Muscle layer of colon (tissue), 2 donors: ENCODE measurements around the gene SLC30A3.

Source experiments
- H3K27ac ChIP-seq: one replicate; pipeline ENCODE4 v1.7.0; 2013; ENCODE audit warnings: low read depth, mild to moderate bottlenecking, low read length, moderate library complexity
- H3K27me3 ChIP-seq, 2 donors: one replicate each; pipeline ENCODE4 v1.7.0; 2013; ENCODE audit warnings: low read length in 2 of 2, mild to moderate bottlenecking in 2 of 2; ENCODE audit not compliant: insufficient read depth in 2 of 2, control insufficient read depth in 1 of 2
- H3K36me3 ChIP-seq: one replicate; pipeline ENCODE4 v1.7.0; 2013; ENCODE audit warnings: mild to moderate bottlenecking, low read length; ENCODE audit not compliant: insufficient read depth
- H3K4me1 ChIP-seq: one replicate; pipeline ENCODE4 v1.7.0; 2013; ENCODE audit warnings: mild to moderate bottlenecking, low read length; ENCODE audit not compliant: insufficient read depth
- H3K4me3 ChIP-seq, 2 donors: one replicate each; pipeline ENCODE4 v1.7.0; 2013; ENCODE audit warnings: low read length in 2 of 2, low read depth in 1 of 2, mild to moderate bottlenecking in 1 of 2, moderate library complexity in 1 of 2
- H3K9ac ChIP-seq: one replicate; pipeline ENCODE4 v1.7.0; 2013; ENCODE audit warnings: low read length
- H3K9me3 ChIP-seq: one replicate; pipeline ENCODE4 v1.7.0; 2013; ENCODE audit warnings: mild to moderate bottlenecking, low read length
- donor health status: abdominal sarcoma.
- donor health status: Adenocarcinoma of cecum.

Gene SLC30A3

DNA sequence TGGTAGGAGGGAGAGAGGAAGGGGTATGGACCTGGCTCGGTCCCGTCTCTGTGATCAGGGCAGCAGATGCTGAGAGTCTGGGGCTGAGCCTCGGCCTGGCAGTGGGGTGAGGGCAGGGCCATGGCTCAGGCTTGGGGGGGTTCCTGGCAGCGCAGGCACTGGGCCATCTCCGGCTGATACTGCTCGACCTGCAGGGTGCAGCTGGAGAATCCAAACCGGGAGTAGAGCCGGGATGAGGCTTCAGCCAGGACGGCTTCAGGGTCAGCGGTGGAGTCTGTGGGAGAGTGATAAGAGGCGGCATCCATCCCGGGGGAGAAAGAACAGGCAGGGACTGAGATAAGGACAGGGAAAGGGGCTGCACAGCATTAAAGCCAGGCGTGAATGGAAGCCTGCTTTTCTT, 7.7 kb downstream of the SLC30A3 start:
- Histone ChIP-seq H3K4me1 (no peaks in the 10 kb centered on the region), H3K9ac (no peak overlapping the region), H3K9me3 (no peaks in the 10 kb centered on the region), H3K27me3 (peaks cover 1 to 28% of the 10 kb centered on the region in 2 donors), H3K27ac (no peak overlapping the region), H3K4me3 (no peak overlapping the region), H3K36me3 (no peaks in the 10 kb centered on the region)

DNA sequence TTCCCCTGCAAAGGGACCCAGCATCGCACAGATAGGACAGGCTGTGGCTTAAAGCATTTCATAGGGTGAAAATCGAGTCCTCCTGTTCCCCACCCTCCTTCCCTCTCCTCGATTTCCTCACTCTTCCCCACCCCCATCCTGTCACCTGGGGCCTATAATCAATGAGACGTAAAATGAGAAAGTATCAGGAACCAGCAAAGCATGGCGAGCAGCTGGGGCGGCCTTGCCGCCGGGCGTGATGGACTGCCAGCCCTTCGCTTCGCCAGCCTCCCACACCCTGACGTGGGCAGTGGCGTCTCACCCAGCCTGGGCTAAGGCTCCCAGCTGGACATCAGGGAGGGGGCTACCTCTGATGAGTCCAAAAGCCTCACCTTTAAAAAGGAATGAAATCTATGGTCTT, 11.1 kb downstream of the SLC30A3 start:
- Histone ChIP-seq H3K4me3 (no peak overlapping the region), H3K9me3 (no peaks in the 10 kb centered on the region)

DNA sequence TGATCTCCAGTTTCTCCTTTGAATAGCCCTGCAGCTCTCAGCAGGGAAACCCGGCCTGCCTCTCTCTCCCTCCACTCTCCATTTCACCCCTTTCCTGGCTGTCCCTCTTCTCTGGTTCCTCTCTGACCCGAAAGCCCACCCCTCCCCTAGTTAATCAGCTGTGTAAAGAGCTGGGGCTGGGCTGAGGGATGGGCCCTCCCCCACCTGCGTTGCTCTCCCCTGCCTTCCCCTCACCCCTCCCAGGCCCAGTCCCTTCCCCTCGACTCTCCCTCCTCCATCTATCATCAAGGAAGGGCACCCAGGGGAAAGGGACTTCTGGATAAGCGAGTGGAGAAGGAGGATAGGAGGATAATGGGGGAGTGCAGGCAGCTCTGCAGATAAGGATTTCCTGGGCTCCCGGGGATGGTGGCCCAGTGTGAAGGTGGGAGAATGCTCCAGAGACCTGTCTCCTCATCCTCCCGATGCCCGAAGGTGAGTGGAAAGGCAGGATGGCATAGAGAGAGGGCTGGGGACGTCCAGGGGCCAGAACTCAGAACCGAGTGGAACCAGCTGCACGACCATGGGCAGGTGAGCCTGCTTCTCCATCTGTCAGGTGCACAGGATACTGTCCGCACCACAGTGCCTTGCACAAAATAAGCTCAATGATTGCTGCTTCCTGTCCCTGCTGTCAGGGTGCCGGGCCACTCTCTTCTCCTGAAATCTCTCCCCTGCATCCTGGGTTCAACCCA, 12.0 kb downstream of the SLC30A3 start:
- peaks cover 0 to 10% of the 10 kb centered on the region in 2 donors for H3K27me3 ChIP-seq

More for the DNA sequence above, 11.1 kb downstream of the SLC30A3 start:
- Histone ChIP-seq H3K27ac (no peak overlapping the region), H3K27me3 (peaks cover 0 to 10% of the 10 kb centered on the region in 2 donors), H3K36me3 (no peaks in the 10 kb centered on the region), H3K4me1 (no peaks in the 10 kb centered on the region), H3K9ac (no peak overlapping the region)

DNA sequence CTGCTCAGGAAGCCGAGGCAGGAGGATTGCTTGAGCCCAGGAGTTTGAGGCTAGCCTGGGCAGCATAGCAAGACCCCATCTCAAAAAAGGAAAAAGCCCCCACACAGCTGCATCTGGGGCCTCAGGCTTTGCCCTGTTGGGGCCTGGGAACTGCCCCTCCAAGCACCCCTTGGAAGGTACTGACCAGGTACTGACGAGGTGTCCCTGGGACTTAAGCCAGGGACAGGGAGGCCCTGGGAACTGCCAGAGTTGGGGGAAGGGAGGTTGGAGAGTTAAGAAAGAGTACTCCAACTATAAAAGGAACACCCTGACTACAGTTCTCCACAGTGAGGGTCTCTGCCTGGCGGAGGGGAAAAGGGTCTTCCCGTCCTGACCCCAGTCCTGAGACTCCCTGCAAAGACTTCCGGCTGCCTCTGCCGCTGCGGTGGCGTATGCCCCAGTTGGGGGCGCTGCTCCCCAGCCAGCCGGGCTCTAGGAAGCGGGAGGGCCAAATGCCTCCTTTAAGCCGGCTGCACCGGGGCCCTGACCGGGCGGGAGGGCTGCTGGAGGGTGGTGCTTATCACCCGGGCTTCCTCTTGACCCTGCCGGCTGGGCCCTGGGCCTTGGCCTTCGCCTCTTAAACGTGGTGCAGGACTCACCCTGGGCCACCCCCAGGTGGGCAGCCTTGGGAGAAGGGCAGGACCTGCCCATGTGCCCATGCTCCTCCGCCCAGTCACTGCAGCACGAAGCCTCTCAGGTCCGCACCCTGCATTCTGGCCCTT, 12.8 kb downstream of the SLC30A3 start:
- H3K9ac ChIP-seq: no peak overlapping the region
- no peaks in the 10 kb centered on the region for H3K9me3 ChIP-seq
- H3K27ac ChIP-seq: no peak overlapping the region
- no peaks in the 10 kb centered on the region for H3K36me3 ChIP-seq
- H3K4me1 ChIP-seq: no peaks in the 10 kb centered on the region
- no peak overlapping the region for H3K4me3 ChIP-seq
- H3K27me3 ChIP-seq: peaks cover 0 to 10% of the 10 kb centered on the region in 2 donors

More for the DNA sequence above, 12.0 kb downstream of the SLC30A3 start:
- Histone ChIP-seq H3K4me3 (no peak overlapping the region), H3K36me3 (no peaks in the 10 kb centered on the region), H3K27ac (no peak overlapping the region), H3K9me3 (no peaks in the 10 kb centered on the region), H3K9ac (no peak overlapping the region), H3K4me1 (no peaks in the 10 kb centered on the region)

DNA sequence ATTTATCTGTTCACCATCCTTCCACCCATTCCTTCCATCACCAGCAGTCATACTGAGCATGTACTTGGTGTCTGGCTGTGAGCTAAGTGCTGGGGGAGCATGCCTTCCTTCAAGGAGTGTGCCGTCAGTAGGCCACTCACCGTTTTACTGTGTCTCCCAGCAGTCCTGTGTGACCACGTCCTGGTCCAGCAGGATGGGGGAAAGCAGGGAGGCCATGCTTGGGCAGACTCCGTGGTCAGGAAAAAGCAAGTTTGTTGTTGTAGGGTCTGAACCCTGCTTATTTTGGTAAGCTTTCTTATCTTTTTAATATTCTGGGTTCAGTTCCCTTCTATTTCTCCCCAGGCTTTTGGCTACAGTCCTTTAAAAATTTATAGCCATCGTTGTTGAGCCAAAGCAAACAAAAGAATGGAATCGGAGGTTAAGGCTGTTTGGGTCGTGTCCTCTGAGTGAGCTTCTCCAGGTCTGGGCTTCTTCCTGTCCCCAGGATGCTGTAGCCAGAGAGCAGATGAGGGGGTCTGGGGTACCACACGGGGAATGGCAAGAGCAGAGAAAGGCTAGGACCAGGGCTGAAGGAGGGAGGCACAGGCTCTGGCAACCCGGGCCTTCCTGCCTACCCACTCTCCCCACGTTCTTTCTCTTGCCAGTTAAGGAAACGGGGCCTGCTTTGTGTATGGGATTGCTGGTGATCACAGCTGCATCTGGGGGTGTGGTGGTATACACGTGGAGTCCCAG, 13.5 kb downstream of the SLC30A3 start:
- peaks cover 0 to 10% of the 10 kb centered on the region in 2 donors for H3K27me3 ChIP-seq
- no peak overlapping the region for H3K27ac ChIP-seq
- H3K9ac ChIP-seq: no peak overlapping the region

DNA sequence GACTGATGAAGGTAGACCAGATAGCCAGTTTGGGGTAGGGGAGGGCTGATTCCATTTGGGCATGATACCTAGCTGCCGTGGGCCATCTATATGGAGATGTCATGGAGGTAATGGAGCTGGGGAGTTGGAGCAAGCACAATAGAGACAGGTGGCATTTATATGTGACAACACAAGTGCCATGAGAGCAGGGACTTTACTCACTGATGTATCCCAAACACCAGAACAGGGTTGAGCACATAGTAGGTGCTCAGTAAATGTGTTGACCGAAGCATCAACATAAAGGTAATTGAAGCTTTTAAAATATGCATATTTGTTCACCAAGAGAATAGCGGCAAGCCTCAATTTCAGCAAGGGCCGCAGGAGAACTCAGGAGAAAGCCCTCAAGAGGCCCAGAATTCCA, 15.0 kb downstream of the SLC30A3 start:
- no peaks in the 10 kb centered on the region for H3K9me3 ChIP-seq
- peaks cover 0 to 10% of the 10 kb centered on the region in 2 donors for H3K27me3 ChIP-seq
- H3K27ac ChIP-seq: no peak overlapping the region
- peaks cover 14% of the 10 kb centered on the region for H3K36me3 ChIP-seq
- H3K9ac ChIP-seq: no peak overlapping the region
- no peaks in the 10 kb centered on the region for H3K4me1 ChIP-seq
- H3K4me3 ChIP-seq: no peak overlapping the region

More for the DNA sequence above, 13.5 kb downstream of the SLC30A3 start:
- no peaks in the 10 kb centered on the region for H3K9me3 ChIP-seq
- H3K4me1 ChIP-seq: no peaks in the 10 kb centered on the region
- H3K36me3 ChIP-seq: peaks cover 1% of the 10 kb centered on the region
- no peak overlapping the region for H3K4me3 ChIP-seq

DNA sequence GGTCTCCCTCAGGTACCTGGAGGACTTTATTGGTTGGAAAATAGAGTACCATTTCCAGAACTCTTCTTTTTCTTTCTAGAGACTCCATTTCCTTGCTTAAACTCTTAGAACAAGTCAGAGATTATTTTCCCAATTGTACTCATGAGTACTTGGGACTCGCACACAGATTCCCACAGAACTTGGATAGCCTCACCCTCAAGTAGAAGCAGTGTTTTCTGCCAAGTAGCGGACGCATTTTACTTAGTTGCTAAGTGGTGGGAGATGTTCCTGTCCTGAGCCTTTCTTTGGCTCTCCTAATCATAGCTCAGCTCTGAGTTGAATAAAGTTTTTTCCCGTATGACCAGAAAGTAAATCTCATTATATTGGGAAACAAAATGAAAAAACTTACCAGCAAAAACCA, 17.2 kb downstream of the SLC30A3 start:
- H3K36me3 ChIP-seq: peaks cover 34% of the 10 kb centered on the region
- no peak overlapping the region for H3K9ac ChIP-seq

DNA sequence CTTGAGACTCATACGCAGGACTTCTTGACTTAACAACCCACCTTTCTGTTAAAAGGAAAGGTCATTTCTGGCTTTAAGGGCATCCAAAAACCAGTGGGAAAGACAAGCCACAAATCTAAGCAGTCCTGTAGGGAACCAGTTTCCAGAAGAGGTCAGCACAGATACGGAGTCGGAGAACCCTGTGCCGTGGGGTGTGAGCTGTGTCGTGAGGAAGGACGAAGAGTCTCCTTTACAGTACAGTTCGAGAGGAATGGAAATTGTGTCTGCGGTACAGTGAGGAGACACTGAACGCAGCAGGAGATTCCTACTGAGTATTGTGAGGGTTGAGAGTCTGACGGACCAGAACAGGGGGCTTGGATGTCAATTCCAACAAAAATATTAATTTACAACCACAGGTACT, 17.7 kb downstream of the SLC30A3 start:
- H3K9me3 ChIP-seq: no peaks in the 10 kb centered on the region
- no peak overlapping the region for H3K4me3 ChIP-seq
- H3K4me1 ChIP-seq: no peaks in the 10 kb centered on the region
- H3K27me3 ChIP-seq: no peaks in the 10 kb centered on the region
- no peak overlapping the region for H3K9ac ChIP-seq
- H3K36me3 ChIP-seq: peaks cover 39% of the 10 kb centered on the region
- H3K27ac ChIP-seq: no peak overlapping the region

More for the DNA sequence above, 17.2 kb downstream of the SLC30A3 start:
- H3K9me3 ChIP-seq: no peaks in the 10 kb centered on the region
- no peak overlapping the region for H3K27ac ChIP-seq
- H3K4me3 ChIP-seq: no peak overlapping the region
- H3K27me3 ChIP-seq: peaks cover 0 to 2% of the 10 kb centered on the region in 2 donors
- no peaks in the 10 kb centered on the region for H3K4me1 ChIP-seq

DNA sequence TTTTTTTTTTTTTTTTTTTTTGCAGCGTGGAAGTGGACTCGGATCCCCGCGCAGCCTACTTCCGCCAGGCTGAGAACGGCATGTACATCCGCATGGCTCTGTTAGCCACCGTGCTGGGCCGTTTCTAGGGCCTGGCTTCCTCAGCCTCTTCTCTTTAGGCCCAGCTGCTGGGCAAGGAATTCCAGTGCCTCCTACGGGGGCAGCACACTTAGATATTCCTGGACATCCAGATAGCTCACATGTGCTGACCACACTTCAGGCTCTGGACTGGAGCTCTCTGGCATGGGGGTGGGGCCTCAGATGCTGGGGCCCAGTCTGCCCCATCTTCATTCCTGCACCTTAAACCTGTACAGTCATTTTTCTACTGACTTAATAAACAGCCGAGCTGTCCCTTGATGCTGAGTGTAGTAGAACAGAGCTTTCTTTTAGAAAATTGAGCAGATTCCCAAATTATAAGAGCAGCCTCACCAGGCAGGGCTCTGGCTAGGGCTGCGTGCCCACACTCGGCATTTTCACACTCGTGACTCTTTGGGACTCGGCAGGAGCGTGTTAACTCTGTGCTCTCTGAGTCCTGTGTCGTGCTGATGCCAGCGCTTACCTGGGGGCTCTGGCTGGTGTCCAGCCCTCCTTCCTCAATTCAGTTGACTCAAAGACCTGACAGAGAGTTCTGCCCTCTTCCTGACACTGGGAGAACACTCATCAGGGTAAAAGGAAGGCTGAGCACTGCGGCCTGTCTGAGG, 19.3 kb downstream of the SLC30A3 start:
- H3K9me3 ChIP-seq: no peaks in the 10 kb centered on the region
- no peak overlapping the region for H3K4me3 ChIP-seq
- no peaks in the 10 kb centered on the region for H3K4me1 ChIP-seq
- no peaks in the 10 kb centered on the region for H3K27me3 ChIP-seq
- peaks cover 42% of the 10 kb centered on the region for H3K36me3 ChIP-seq
- no peak overlapping the region for H3K27ac ChIP-seq
- no peak overlapping the region for H3K9ac ChIP-seq

DNA sequence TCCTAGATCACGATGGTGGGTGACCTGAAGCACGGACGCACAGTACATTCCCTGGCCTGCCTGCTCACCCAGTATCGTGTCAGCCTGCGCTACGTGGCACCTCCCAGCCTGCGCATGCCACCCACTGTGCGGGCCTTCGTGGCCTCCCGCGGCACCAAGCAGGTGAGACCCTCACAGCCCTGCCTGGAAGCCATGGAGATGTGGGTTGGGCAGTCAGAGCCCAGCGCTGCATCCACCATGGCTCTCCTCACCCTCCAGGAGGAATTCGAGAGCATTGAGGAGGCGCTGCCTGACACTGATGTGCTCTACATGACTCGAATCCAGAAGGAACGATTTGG, 20.3 kb downstream of the SLC30A3 start:
- Histone ChIP-seq H3K27me3 (no peaks in the 10 kb centered on the region), H3K36me3 (peaks cover 52% of the 10 kb centered on the region), H3K27ac (no peak overlapping the region), H3K4me1 (no peaks in the 10 kb centered on the region), H3K9ac (no peak overlapping the region), H3K9me3 (no peaks in the 10 kb centered on the region), H3K4me3 (no peak overlapping the region)
